Measurements from ENCODE around the gene IL1RAPL1.

IL1RAPL1 gene

DNA sequence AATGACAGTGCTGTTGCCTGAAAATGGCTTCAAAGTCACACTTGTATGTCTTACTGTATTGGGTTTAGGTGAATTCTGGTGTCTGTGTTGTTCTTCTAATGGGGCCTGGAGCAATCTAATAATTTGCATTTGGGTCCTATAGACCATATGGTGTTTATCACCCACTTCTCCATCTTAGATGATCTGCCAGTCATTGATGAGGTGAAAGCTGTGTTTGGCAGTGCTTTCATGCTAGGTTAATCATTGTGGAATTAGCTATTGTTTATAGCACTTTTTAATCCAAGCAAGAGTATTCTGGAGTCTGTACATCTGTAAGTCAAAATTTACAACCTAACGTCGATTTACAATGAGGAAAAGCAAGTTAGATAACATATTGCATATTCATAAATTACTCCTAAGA lies 1055.9 kb downstream of the IL1RAPL1 start:
- DNase-seq: no peak
- intact Hi-C loops (cut with DNase I): no loop called here

GRCh38 chrX:29648161-29648560 lies 1060.9 kb downstream of the IL1RAPL1 start:
- intact Hi-C loops (cut with DNase I): no loop called here
- no peak for DNase-seq

GRCh38 chrX:29652484-29652883 lies 1065.2 kb downstream of the IL1RAPL1 start:
- DNase-seq: no peak
- intact Hi-C loops (cut with DNase I): no loop called here

GRCh38 chrX:29653721-29654120 lies 1066.5 kb downstream of the IL1RAPL1 start:
- no peak for DNase-seq
- intact Hi-C loops (cut with DNase I): no loop called here

GRCh38 chrX:29659911-29660310 lies 1072.7 kb downstream of the IL1RAPL1 start:
- DNase-seq: no peak
- intact Hi-C loops (cut with DNase I): no loop called here

DNA sequence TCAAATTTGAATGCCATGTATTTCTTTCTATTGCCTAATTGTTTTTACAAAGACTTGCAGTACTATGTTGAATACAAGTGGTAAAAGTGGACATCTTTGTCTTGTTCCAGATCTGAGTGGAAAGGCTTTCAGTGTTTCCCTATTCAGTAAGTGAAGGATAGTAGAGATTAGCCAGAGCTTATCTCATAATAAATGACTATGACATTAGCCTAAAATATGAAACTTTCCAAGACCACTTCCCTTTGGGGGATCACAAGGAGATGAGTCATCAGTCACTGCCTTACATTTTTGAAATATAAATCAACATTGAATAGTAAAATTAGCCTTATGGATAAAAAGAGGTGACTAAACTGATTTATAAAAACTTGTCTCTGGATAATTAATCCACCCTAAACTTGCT lies 1074.0 kb downstream of the IL1RAPL1 start:
- intact Hi-C loops (cut with DNase I): no loop called here

GRCh38 chrX:29662101-29662500 lies 1074.9 kb downstream of the IL1RAPL1 start:
- no peak for DNase-seq
- intact Hi-C loops (cut with DNase I): no loop called here

More for the DNA sequence above, 1074.0 kb downstream of the IL1RAPL1 start:
- no peak for DNase-seq

- intact Hi-C loops (cut with DNase I): no loop called here
- peak in 7 of 42 donors; percentile 9 to 55 (median 21) for DNase-seq
These were observed 1075.7 kb downstream of the IL1RAPL1 start for GRCh38 chrX:29662759-29663503.

DNA sequence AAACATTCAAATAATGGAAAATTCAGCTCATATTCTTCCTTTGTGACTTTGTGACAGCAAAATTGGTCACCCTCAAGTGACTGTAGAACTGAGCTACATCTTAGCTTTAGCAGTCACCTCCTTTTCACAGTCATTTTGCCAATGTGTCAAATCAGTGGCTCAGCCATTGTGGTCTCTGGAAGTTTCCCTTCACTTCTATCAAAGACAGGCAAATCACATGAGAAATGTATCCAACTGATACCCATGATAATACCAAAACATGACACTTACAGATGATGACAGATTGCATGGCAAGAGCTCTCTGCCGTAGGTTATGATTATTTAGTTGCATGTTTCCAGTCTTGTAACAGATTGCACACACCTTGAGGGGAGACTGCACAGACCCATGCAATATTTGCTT lies 1078.3 kb downstream of the IL1RAPL1 start:
- intact Hi-C loops (cut with DNase I): no loop called here
- DNase-seq: no peak

GRCh38 chrX:29666366-29666765 lies 1079.1 kb downstream of the IL1RAPL1 start:
- DNase-seq: no peak
- intact Hi-C loops (cut with DNase I): no loop called here

DNA sequence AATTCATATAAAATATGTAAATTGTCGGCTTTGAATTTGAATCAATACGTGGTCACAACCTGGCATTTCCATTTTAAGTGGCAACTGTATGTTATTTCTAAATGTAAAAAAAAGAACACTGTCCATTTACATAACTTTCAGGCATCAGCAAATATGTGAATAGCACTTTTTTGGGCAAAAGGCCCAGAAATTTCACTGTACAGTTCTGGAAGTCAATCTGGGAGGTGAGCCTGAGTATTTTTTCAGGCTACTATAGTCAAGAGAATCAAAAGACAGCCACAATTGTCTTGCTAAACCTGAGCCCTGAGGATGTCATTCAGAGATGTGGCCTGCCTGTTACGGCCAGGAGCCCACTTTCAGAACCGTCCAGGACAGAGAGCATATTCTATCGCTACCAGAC lies 1084.2 kb downstream of the IL1RAPL1 start:
- DNase-seq: no peak
- intact Hi-C loops (cut with DNase I): no loop called here

DNA sequence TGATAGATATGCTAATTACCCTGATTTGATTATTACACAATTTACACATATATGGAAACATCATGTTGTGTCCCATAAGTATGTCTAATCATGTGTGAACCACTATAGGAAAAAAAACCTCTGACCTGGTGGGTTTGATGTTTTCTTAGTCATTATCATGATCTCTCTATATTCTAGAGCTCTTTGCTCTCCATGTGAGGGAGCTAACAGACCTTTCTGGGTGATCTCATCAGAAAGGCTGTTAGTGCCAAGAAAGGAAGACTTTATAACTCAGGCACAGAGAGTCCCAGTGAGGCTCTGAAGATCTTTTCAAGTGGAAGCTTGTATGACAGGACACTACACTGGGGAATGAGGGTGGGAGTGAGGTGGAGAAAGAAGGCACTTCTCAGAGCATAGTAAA lies 1100.4 kb downstream of the IL1RAPL1 start:
- intact Hi-C loops (cut with DNase I): no loop called here
- DNase-seq: peak in 8 of 42 donors; percentile 2 to 45 (median 6)

GRCh38 chrX:29690061-29690460 lies 1102.8 kb downstream of the IL1RAPL1 start:
- intact Hi-C loops (cut with DNase I): no loop called here
- DNase-seq: no peak

DNA sequence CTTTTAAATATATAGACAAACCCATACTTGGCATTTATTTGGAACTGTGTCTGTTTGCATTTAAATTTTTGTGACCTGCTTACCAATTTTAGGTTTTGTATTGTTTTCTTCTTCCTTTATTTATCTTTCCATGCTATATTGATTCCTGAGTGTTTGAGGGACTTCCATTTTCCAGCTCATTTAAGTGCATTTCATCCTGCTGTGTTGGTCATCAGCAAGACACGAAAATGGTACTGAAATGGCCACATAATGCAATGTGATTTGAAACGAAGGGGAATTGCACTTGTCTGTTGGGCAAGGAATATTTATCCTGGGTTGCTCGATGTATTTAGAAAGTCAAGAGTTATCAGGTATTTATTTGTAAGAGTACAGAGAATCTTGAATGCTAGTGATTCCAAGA lies 1103.8 kb downstream of the IL1RAPL1 start:
- intact Hi-C loops (cut with DNase I): no loop called here
- no peak for DNase-seq

DNA sequence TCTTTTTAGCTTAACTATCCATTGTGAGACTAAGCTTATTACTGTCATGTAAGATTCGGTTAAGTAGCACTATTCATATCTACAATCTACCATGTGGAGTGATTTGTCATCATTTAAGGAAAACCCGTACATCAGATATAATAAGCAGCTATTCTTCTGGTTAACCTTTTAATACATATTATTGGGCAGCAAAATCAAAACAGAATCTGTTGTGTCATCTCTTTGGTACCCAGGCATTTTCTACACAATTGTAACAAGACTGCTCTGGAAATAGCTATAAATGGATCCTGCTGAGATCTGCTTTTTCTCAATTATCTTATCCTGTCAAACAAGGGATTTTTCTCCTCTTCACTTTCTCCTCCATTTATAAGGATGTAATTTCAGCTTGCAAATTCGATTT lies 1106.7 kb downstream of the IL1RAPL1 start:
- intact Hi-C loops (cut with DNase I): no loop called here
- DNase-seq: no peak

DNA sequence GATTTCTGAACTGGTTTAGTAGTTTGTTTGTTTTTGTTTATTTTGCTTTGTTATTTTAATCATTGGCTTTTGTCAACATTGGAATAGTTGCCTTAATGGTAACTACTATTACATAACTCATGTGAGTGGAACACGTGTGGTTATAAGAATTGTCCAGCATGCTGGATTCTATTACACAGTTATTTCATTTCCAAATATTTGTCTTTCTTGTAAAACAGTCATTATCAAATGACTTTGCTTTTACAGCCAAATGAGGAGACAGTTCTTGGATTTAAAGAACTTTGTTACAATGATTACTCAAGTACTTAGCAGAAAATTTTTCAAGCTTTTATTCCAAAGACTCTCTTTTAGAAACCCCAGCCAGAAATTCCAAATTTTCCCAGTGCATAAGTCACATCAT lies 1112.0 kb downstream of the IL1RAPL1 start:
- intact Hi-C loops (cut with DNase I): no loop called here

DNA sequence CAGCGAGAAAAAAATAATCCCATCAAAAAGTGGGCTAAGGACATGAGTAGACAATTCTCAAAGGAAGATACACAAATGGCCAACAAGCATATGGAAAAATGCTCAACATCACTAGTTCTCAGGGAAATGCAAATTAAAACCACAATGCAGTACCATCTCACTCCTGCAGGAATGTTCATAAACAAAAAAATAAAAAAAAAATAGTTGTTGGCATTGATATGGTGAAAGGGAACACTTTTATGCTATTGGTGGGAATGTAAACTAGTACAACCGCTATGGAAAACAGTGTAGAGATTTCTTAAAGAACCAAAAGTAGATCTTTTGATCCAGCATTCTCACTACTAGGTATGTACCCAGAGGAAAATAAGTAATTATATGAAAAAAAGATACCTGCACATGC lies 1119.8 kb downstream of the IL1RAPL1 start:
- no peak for DNase-seq
- intact Hi-C loops (cut with DNase I): no loop called here

More for the DNA sequence above, 1112.0 kb downstream of the IL1RAPL1 start:
- DNase-seq: no peak

DNA sequence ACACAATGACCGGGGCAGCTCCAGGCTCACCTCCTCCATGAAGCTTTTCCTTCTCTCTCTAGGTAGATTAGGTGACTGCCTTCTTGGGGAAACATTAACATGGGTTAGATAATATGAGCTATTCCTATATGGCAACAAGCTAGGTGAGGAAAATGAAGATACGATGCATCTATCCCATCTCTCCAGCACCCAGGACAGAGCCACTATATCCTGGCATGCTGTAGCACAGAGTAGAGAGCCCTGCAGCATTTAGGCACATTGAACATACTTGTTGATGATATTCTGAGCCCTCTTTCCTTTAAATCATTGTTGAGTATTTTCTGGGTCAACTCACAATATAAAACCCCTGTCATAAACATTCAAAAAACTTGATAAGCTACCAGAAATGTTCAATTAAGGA lies 1133.9 kb downstream of the IL1RAPL1 start:
- no peak for DNase-seq
- intact Hi-C loops (cut with DNase I): no loop called here

- no peak for DNase-seq
- intact Hi-C loops (cut with DNase I): no loop called here
These were observed 1137.1 kb downstream of the IL1RAPL1 start for GRCh38 chrX:29724316-29724715.

DNA sequence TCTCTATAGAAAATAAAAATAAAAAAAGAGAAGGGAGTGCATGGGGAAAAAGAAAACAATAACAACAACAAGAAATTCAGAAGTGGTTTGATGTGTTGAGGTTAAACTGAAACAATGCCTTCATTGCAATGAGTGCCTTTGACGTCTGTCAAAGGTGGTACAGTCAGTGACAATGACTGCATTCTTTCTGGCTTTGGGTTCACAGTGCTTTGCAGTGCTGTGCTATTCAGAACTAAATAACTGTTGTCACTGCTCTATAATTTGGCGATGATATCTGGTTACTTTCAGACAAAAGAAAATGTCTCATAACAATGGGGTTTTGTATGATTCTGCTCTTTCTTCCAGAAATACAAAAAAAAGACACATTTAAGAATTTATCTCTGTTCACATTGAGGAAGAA lies 1139.6 kb downstream of the IL1RAPL1 start:
- peak in 16 of 42 donors; percentile 3 to 57 (median 24) for DNase-seq
- intact Hi-C loops (cut with DNase I): no loop called here

GRCh38 chrX:29728639-29729038 lies 1141.4 kb downstream of the IL1RAPL1 start:
- intact Hi-C loops (cut with DNase I): no loop called here
- no peak for DNase-seq

All from head of caudate nucleus (tissue), 42 donors.